HG02943 (cell line): Measurements from ENCODE around the gene PHAX.
"Not testable (repeated sequence)": the region's sequence is repeated elsewhere in the genome, so short reads cannot be mapped to it uniquely, and the experiment has no call there.

ENCODE experiments used
- ATAC-seq: cut with Tn5 transposase; IDR thresholded peaks from one replicate; pipeline ENCODE4 v1.9.1; 2021; ENCODE audit warnings: mild to moderate bottlenecking, low read depth, moderate library complexity; ENCODE audit not compliant: unreplicated experiment

The PHAX gene

DNA sequence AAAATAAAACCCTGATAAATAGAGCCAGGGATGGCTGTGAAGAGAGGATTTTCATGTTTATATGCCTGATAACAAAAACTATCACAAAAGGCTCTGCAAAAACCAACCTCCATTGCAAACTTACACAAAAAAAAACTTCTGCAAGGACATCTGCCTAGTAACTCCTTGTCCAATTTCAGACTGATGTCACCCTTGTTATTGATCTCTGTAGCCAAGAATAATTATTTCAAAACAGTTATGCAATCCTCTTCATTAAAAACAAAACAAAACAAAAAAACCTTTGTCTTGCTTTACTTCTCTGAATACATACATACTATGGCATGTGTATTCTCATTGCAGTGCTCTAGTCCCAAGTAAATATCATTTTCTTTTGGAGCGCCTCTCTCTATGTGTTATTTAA is 49.7 kb downstream of the PHAX start:
- ATAC-seq: no peak

DNA sequence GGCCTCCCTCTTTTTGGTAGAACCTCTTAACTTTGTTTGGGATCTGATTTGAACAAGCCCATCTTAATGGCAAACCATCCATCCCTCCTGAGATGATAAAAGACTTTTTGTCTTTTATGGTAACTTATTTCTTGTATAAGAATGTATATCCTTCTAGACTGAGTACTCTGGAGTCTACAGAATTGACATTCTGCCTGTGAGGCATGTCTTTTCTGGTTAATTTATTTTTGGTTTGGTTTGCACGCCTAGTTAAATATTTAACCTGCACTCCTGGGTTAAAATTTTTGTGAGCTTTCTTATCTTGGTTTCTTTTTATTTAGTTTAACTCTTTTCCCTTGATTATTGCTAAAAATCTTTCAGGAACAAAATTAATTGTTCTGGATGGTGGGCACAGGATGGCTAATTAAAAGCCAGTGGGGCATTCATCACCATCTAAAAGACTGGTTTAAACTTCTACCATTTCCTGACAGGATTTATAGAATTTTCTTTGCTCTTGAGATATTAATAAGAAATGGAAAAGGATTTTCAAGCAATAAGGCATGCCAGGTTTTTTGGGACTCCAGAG is 50.3 kb downstream of the PHAX start:
- ATAC-seq: no peak

DNA sequence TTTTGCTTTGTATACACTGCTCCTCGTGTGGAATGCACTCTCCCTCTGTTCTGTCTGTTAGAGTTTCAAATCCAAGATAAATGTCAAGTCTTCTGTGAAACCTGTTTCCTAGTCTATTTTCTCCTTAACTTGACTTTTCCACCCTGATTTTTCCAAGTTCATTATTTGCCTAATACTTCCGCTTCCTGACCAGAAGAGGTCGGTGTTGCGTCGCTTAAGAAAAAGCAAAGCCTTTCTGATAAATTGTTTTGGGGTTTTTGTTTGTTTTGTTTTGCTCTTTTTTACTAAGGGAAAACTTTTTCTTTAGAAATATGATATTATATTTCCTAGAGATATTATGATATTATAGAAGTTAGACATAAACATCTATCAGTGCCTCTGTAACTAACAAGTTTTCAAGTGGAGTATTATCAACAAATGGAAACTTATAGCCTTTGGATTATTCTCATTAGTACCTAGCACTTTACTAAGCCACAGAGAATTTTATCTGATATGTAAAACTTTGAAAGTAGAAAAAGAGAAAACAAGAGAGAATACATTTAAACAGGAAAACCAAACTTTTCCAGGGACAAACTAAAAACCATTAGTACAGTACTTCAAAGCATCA is 55.8 kb downstream of the PHAX start:
- no peak for ATAC-seq

DNA sequence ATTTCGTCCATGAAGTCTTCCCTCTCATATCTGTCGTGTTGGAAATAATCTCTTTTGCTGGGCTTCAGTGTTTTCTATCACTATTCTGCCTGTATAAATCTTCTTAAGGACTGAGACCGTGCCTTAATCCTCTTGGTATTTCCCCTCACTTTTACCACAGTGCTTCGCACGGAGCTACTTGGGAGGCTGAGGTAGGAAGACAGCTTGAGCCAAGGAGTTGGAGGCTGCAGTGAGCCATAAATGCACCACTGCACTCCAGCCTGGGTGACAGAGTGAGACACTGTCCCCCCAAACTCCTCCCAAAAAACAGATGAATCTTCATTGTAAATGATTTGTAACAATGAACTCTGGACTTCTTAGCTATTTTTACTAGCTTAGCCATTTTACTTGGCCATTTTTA is 57.8 kb downstream of the PHAX start:
- no peak for ATAC-seq

DNA sequence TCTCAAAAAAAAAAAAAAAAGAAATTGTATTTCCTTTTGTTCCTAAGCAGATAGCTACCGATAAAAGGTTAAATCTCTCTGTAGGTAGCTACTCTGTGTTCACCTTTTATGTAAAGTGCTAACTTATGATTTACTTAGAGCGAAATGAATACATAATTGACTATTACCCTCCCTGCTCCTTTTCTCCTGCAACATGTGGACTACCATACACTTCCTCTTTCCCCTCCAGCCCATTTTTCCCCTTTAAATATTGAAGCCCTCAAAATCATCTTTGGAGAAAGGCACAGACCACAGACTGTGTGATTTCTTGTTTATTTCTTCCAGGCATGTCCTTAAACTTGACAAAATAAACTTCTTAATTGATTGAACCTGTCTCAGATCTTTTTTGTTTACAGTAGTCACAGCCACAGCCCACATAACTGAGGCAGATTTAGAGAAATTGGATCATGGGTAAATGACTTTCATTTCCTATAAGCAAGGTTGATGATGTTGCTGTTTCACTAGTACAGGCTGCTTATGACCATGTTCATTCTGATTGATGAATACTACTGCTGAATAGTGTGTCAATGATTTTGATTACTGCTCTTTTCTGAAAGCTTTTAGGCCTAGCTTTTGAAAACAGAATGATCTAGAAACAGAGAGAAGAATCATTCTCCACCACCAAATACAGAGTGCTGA is 59.2 kb downstream of the PHAX start:
- ATAC-seq: no peak

DNA sequence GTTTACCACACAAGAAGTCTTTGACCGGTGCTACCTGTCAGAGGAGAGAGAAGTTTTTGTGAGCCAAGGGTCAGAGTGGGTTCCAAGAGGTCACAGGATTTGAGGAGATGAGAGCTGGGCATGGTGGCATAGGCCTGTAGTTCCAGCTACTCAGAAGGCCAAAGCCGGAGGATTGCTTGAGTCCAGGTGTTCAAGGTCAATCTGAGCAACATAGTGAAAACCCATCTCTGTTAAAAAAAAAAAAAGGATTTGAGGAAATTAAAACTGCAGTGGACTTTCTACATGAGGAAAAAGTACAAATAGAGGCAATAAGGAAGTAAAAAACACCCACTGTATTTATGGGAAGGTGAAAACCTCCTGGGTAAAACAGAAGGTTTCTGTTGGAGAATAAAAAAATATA is 63.8 kb downstream of the PHAX start:
- ATAC-seq: no peak

DNA sequence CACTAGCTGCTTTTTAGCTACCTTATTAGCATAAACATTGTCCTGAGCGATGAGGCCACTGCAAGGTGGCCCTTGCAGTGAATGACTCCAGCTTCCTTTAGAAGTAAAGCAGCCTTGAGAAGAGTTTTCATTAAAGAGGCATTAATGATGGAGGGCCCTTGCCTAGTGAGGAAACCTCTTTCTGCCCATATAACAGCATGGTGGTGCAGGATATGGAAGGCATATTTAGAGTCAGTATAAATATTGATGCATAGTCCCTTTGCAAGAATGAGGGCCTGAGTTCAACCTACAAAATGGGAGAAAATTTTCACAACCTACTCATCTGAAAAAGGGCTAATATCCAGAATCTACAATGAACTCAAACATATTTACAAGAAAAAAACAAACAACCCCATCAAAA is 69.4 kb downstream of the PHAX start:
- not testable (repeated sequence) for ATAC-seq

DNA sequence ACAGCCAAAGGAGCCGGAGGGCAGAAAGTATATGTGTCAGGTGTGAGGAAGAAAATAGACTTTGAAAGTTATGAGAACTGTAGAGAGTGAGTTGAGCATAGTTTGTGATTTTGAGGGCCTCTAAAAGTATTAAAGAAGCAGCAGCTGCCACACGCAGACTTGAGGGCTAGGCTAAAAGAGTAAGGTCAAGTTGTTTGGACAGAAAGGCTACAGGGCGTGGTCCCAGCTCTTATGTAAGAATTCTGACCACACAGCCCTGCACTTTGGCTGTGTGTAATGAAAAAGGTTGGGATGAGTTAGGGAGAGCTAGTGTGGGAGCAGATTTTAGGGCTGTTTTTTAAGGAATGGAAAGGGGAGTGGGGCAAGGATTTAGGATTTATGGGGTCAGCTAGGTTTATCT is 70.9 kb downstream of the PHAX start:
- ATAC-seq: not testable (repeated sequence)

DNA sequence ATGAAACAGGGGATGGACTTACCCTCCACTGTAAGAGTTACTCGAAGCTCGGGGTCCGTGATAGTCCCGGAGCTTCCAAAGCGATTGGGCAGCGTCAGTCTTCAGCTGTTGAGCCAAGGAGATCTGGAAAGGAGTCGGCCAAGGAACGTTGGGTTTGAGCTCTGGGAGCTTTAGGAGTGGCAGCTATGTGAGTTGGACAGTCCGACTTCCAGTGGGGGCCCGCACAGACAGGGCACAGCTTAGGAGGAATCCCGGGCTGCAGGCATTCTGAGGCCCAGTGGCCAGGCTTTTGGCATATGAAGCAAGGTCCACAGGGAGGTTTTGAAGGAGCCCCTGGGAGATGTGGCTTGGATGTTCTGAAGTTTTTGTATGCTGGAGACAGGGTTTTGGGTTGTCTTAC is 72.7 kb downstream of the PHAX start:
- ATAC-seq: no peak

DNA sequence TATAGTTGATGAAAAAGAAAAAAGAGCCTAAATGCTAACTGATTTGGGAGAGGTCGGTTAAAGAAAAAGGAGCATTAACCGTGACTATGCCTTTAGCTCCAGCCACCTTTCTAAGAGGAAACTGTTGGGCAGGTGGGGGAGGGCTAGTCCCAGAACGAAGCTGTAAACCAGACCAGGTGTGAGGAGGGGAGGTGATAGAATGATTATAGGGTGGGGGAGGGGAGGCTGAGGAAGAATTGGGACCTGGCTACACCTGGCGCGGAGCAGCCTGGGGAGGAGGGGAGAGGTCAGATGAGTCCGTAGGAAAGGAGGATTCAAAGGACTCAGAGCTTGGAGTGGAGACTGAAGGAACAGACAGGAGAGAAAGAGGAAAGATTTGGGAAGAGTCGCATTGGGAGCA is 73.4 kb downstream of the PHAX start:
- no peak for ATAC-seq

DNA sequence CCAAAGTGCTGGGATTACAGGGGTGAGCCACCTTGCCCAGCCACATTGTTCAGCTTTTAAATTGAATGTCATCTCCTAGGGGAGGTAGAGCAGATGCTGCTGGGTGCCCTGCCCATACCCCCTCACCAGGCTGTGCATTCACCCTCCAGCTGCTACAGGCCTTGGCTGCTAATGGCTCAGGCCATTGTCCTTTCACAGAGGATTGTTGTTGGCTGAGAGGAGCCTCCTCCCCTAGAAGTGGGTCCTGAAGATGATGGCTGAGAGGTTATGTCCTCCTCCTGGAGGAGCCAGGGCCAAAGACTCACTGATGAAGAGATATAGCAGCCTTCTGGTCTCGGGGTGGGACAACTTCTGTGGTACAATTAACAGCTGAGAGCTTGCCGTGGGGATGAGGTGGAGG is 74.6 kb downstream of the PHAX start:
- ATAC-seq: no peak

DNA sequence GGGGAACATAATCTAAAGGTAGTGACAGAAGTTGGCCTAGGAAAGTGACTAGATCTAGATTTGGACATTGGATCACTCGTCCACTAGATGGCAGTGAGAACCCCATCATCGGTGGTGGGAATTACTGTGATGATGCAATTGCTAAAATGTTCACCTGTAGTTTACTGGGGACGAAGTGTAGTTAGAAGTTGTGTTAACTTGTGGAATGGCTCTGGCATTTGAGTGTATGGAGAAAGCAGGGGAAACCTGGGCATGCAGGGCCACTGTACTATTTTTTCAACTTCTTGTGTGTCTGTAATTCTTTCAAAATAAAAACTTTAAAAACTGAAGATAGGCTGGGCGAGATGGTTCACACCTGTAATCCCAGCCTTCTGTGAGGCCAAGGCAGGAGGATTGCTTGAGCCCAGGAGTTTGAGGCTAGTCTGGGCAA is 75.5 kb downstream of the PHAX start:
- peak; percentile 49 for ATAC-seq
